ENCODE data around the gene DDX1.

DNA sequence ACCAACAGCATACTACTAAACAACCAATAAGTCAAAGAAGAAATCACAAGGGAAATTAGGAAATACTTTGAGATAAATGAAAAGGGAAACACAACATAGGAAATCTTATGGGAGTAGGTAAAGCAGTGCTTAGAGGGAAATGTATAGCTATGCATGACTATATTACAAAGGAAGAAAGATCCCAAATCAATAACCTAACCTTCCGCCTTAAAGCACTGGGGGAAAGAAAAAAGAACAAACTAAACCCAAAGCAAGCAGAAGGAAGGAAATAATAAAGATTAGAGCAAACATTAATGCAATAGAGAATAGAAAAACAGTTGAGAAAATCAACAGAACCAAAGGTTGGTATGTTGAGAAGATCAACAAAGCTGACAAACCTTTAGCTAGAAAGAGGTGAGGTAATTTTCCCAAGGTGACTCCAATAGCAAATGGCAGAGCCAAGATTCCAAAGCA lies 49.9 kb downstream of the DDX1 start:
- TF ChIP-seq, protein P1, sequence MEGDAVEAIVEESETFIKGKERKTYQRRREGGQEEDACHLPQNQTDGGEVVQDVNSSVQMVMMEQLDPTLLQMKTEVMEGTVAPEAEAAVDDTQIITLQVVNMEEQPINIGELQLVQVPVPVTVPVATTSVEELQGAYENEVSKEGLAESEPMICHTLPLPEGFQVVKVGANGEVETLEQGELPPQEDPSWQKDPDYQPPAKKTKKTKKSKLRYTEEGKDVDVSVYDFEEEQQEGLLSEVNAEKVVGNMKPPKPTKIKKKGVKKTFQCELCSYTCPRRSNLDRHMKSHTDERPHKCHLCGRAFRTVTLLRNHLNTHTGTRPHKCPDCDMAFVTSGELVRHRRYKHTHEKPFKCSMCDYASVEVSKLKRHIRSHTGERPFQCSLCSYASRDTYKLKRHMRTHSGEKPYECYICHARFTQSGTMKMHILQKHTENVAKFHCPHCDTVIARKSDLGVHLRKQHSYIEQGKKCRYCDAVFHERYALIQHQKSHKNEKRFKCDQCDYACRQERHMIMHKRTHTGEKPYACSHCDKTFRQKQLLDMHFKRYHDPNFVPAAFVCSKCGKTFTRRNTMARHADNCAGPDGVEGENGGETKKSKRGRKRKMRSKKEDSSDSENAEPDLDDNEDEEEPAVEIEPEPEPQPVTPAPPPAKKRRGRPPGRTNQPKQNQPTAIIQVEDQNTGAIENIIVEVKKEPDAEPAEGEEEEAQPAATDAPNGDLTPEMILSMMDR (IDR thresholded peaks at IDR 0.05), result no peak
- TF ChIP-seq POLR2A (IDR thresholded peaks at IDR 0.05), result no peak
- TF ChIP-seq POLR2AphosphoS5 (IDR thresholded peaks at IDR 0.05; ENCODE audit: insufficient read depth in 1 of 2, low read depth in 1 of 2), result no peak
